AG09309 (cell line): ENCODE measurements around the gene PIGU.
"Not testable (repeated sequence)": the region's sequence is repeated elsewhere in the genome, so short reads cannot be mapped to it uniquely, and the experiment has no call there.

Experiments used
- DNase-seq: peaks from one replicate; pipeline ENCODE4 v3.0.0-alpha.2; 2010; ENCODE audit warnings: low read depth
- H3K4me3 ChIP-seq: 2 replicates; pipeline ENCODE4 v1.5.1; 2011; ENCODE audit warnings: mild to moderate bottlenecking, low read depth, low read length, moderate library complexity; ENCODE audit not compliant: control insufficient read depth
- TF ChIP-seq, protein P1 (sequence below): IDR thresholded peaks from 2 replicates; pipeline ENCODE4 v1.5.1; 2011; ENCODE audit warnings: mild to moderate bottlenecking, low read depth, low read length, inconsistent platforms; ENCODE audit not compliant: insufficient read depth, control insufficient read depth; ENCODE audit errors: missing control alignments

The PIGU gene

DNA sequence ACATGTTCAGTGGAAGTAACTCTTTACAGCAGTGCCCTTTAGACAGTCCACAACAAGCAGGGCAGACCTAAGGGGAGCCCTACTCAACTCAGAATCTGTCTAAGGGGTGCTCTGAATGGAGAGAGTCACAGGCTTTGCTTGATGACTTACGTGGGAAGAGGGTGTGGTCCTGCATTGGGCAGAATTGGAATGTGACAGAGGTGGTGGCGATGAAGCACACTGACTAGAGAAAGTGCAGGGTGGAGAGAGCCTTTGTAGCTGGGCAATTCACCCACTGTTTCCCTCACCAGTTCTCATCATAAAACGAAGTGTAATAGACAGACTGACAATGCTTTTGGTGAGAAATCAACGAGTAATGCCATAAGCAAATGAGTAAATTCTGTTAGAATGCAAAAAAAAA is 38.5 kb upstream of the PIGU start:
- TF ChIP-seq, protein P1, sequence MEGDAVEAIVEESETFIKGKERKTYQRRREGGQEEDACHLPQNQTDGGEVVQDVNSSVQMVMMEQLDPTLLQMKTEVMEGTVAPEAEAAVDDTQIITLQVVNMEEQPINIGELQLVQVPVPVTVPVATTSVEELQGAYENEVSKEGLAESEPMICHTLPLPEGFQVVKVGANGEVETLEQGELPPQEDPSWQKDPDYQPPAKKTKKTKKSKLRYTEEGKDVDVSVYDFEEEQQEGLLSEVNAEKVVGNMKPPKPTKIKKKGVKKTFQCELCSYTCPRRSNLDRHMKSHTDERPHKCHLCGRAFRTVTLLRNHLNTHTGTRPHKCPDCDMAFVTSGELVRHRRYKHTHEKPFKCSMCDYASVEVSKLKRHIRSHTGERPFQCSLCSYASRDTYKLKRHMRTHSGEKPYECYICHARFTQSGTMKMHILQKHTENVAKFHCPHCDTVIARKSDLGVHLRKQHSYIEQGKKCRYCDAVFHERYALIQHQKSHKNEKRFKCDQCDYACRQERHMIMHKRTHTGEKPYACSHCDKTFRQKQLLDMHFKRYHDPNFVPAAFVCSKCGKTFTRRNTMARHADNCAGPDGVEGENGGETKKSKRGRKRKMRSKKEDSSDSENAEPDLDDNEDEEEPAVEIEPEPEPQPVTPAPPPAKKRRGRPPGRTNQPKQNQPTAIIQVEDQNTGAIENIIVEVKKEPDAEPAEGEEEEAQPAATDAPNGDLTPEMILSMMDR = no peak
- no peak overlapping the region for H3K4me3 ChIP-seq
- DNase-seq = no peak

DNA sequence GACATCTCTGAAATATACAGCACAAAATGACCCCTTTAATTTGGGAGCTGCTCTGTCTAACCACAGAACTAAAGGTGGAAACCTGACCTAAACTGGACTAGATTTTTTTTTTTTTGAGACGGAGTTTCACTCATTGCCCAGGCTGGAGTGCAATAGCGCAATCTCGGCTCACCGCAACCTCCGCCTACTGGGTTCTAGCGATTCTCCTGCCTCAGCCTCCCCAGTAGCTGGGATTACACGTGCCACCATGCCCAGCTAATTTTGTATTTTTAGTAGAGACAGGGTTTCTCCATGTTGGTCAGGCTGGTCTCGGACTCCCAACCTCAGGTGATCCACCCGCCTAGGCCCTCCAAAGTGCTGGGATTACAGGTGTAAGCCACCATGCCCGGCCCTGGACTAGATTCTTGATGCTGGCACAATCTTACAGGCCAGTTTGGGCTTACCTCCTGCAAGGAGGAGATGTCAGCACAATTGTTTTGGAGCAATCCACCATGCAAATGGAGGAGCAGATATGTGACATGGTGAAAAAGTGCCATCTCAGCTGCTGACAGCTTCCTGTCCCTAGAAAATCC is 37.1 kb upstream of the PIGU start:
- not testable (repeated sequence) for H3K4me3 ChIP-seq, DNase-seq

GRCh38 chr20:34713194-34713943 is 36.5 kb upstream of the PIGU start:
- peak; percentile 96 for DNase-seq
- H3K4me3 ChIP-seq = no peak overlapping the region
- TF ChIP-seq, protein P1 = no peak

GRCh38 chr20:34712525-34713192 is 35.8 kb upstream of the PIGU start:
- TF ChIP-seq, protein P1 = no peak
- no peak overlapping the region for H3K4me3 ChIP-seq

DNA sequence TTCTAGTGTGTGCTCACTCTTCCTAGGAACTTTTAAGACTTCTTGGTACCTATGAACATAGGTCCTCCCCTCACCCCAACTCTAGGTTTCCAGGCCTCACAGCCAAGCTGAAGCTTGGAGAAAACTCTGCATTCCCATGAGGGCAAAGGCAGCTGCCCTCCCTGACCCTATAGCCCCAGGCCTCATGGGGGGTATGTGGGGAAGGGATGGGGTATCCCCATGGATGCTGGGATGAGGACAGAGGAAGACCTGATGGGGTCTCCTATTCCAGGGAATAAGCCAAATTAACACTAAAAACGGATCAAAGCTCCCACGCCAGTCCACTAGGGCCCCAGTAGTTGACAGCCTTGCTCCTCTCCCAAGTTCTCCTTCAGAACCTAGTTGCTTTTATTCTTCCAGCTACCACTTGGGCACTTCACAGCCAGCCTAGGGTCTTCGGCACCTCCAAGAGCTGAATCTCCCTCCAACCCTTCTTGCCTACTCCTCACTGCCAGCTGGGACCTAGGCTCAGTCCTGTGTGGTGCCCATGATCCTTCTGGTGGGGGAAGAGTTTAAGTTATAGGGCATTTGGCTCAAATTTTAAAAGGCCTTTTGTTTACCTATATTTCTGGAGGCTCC is 35.0 kb upstream of the PIGU start:
- TF ChIP-seq, protein P1 = no peak

More at GRCh38 chr20:34712525-34713192, 35.8 kb upstream of the PIGU start:
- DNase-seq = no peak

DNA sequence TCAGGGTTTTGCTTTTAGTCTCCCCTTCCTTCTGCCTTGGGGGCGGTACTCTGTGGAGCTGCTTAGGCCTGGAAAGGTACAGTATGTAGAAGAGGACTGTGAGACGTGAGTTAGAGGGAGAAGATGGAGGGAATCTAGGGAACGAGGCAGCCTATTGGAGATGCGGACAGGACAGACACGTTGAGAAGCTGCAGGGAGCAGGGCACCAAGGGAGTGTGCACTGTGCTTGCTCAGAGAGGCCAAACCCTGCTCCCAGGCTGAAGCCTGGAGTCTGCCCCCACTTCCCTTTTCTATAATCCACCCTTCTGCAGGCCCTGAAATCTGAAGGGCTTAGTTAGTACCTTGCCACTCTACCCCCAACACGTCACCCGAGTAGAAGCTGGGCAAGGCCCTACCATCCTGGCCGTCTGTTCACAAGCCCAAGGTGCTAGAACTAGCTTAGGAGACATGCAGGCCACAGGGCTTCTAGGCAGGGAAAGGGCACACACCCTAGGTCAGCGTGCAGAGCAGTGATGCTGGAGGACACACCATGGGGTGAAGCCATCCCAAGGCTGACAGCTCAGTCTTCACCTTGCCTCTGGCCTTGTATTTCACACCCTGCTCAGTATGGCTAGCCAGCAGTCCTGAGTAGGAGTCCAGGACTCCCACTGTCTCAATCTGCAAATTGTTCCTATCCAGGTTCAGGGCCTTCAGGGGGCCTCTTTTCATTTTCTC is 34.1 kb upstream of the PIGU start:
- no peak for DNase-seq
- TF ChIP-seq, protein P1 = no peak
- H3K4me3 ChIP-seq = no peak overlapping the region

More for the DNA sequence above, 35.0 kb upstream of the PIGU start:
- DNase-seq = no peak
- H3K4me3 ChIP-seq = no peak overlapping the region
